Spleen (tissue), 11 donors: Measurements from ENCODE around the gene GPSM3. TPM values are rescaled to one million over a fixed set of nuclear protein-coding genes. Genes with fewer than 3 reads are reported as not detected.
A peak's percentile ranks its signal among the peaks of the same experiment; 100 is the strongest.

Source experiments
- DNase-seq: peaks from one replicate; pipeline ENCODE4 v3.0.0-alpha.2; 2020
- H3K27ac ChIP-seq, 8 donors: fragments of 200-600 bp; sonication (generic) in 7 of 8; 1 replicate in 4 of 8; 2 replicates in 4 of 8; pipeline versions ENCODE4 v1.5.0 to v1.8.0; 2016 to 2021; ENCODE audit warnings: inconsistent platforms in 4 of 8, mild to moderate bottlenecking in 4 of 8, moderate library complexity in 1 of 8
- H3K27me3 ChIP-seq, 7 donors: fragments of 200-600 bp; sonication (generic) in 6 of 7; replicated peaks in 1 of 7; 1 replicate in 4 of 7; 2 replicates in 3 of 7; pipeline versions ENCODE4 v1.5.0 to v1.8.0; 2016 to 2021; ENCODE audit warnings: inconsistent platforms in 3 of 7, mild to moderate bottlenecking in 1 of 7
- H3K36me3 ChIP-seq, 6 donors: fragments of 200-600 bp; sonication (generic) in 5 of 6; 1 replicate in 4 of 6; 2 replicates in 2 of 6; pipeline versions ENCODE4 v1.5.0 to v1.8.0; 2016 to 2021; ENCODE audit warnings: inconsistent platforms in 2 of 6
- H3K4me1 ChIP-seq, 6 donors: fragments of 200-600 bp; sonication (generic) in 5 of 6; 1 replicate in 3 of 6; 2 replicates in 3 of 6; pipeline versions ENCODE4 v1.5.0 to v1.8.0; 2016 to 2021; ENCODE audit warnings: inconsistent platforms in 3 of 6
- H3K4me3 ChIP-seq, 8 donors: fragments of 200-600 bp; sonication (generic) in 7 of 8; 1 replicate in 4 of 8; 2 replicates in 4 of 8; pipeline versions ENCODE4 v1.5.0 to v1.8.0; 2016 to 2021; ENCODE audit warnings: inconsistent platforms in 4 of 8, mild to moderate bottlenecking in 4 of 8, moderate library complexity in 2 of 8
- H3K9me3 ChIP-seq, 8 donors: fragments of 200-600 bp; sonication (generic) in 7 of 8; 1 replicate in 4 of 8; 2 replicates in 4 of 8; pipeline versions ENCODE4 v1.5.0 to v1.8.0; 2016 to 2021; ENCODE audit warnings: inconsistent platforms in 4 of 8
- POLR2A ChIP-seq, 3 donors: fragments of 450-650 bp; IDR thresholded peaks; one replicate each; pipeline ENCODE4 v1.5.1; 2017; ENCODE audit warnings: antibody characterized with exemption in 3 of 3, mild to moderate bottlenecking in 1 of 3
- POLR2AphosphoS5 ChIP-seq, 3 donors: sonication (generic); formaldehyde crosslinking; IDR thresholded peaks; one replicate each; pipeline ENCODE4 v1.5.1; 2017; ENCODE audit warnings: antibody characterized with exemption in 3 of 3
- WGBS, 5 donors: extraction: QIAGEN DNeasy Blood & Tissue Kit in 3 of 5; methylation state at CpG; one replicate each; pipeline versions ENCODE4 v1.1.5 to v1.1.7; 2013 to 2018; 5-methylcytosine and 5-hydroxymethylcytosine counted together
- intact Hi-C: fragments of 100-400 bp; cut with DNase I; formaldehyde crosslinking; loops from one replicate; pipeline ENCODE4 v1.15.0; 2023; ENCODE audit warnings: low total_unique reads
- polyA plus RNA-seq, 3 donors: library from polyadenylated mRNA; stranded (reverse); fragments of 200-250 nt; gene quantifications; one replicate each; pipeline ENCODE4 v1.2.1, GENCODE V29; 2013
- total RNA-seq, 7 donors: library from RNA; depleted of rRNA in 3 of 7; stranded (reverse); fragments of >200 nt in 3 of 7; fragmentation: NEBNext Ultra II Directional in 4 of 7; extraction: Animal tissue kit (Norgen Biotek cat#: 25700) in 4 of 7; gene quantifications; one replicate each; pipeline versions ENCODE4 v1.1.0 to v1.2.1, GENCODE V29; 2016 to 2021
- TF ChIP-seq, protein P1 (sequence below), 11 experiments: fragments of 200-600 bp in 7 of 11; fragments of 450-650 bp in 4 of 11; sonication (generic) in 4 of 11; IDR thresholded peaks in 8 of 11; conservative IDR thresholded peaks in 3 of 11; 1 replicate in 7 of 11; 2 replicates in 4 of 11; pipeline versions ENCODE4 v1.4.0 to v1.8.0; 2016 to 2021; ENCODE audit warnings: antibody characterized with exemption in 11 of 11, inconsistent platforms in 4 of 11, mild to moderate bottlenecking in 1 of 11
- donor health status: healthy with polysubstance abuse.
- donor health status: DM: no; HTN: no; CAD: no; lungs with moderate emphysema.
- donor health status: DM: no; HTN: no; CAD: no.
- donor health status: Bipolar disorder and iron deficiency.
- donor health status: healthy.
- donor health status: DM: no; HTN: no; CAD: no.
- donor health status: DM: yes; HTN: yes; CAD: no.

The GPSM3 gene
- total and polyA plus RNA-seq, 10 donors: 140 to 263 (median 195) TPM

DNA sequence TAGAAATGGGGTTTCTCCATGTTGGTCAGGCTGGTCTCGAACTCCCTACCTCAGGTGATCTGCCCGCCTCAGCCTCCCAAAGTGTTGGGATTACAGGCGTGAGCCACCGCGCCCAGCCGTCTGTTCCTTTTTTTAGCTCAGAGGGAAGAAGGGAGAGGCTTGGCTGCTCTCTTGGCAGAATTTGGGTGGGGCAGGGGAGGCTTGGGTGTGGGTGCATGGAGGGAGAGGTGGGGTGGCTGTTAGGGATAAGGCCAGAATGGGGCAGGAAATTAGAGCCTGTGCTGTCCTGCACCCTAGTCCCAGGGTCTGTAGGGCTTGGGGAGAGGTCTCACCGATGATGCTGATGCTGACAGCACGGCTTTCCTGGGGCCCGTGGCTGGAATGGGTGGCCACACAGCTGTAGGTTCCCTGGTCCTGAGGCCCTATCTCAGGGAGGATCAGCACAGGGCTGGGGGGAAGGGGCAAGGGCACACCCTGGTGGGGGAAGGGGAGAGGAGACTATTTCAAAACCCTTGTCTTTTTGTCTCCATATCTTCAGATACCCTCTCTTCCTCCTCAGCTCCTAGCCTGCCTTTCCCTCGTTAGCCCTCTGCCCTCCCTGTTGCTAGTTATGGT lies 10.4 kb downstream of the GPSM3 start:
- WGBS, 5 donors: 81 to 92% (median 82%) methylated on average over 10 of the region's 10 CpGs
- Histone ChIP-seq H3K27ac (peak overlapping the region in 5 of 8 donors; percentile 46 to 100 (median 99)), H3K27me3 (no peaks in the 10 kb centered on the region), H3K36me3 (peaks cover 0 to 73% (median 48%) of the 10 kb centered on the region in 6 donors), H3K9me3 (no peaks in the 10 kb centered on the region), H3K4me3 (no peak overlapping the region), H3K4me1 (peaks cover 21 to 90% (median 64%) of the 10 kb centered on the region in 6 donors)
- intact Hi-C loops: no loop called here
- no peak for DNase-seq
- TF ChIP-seq, protein P1, sequence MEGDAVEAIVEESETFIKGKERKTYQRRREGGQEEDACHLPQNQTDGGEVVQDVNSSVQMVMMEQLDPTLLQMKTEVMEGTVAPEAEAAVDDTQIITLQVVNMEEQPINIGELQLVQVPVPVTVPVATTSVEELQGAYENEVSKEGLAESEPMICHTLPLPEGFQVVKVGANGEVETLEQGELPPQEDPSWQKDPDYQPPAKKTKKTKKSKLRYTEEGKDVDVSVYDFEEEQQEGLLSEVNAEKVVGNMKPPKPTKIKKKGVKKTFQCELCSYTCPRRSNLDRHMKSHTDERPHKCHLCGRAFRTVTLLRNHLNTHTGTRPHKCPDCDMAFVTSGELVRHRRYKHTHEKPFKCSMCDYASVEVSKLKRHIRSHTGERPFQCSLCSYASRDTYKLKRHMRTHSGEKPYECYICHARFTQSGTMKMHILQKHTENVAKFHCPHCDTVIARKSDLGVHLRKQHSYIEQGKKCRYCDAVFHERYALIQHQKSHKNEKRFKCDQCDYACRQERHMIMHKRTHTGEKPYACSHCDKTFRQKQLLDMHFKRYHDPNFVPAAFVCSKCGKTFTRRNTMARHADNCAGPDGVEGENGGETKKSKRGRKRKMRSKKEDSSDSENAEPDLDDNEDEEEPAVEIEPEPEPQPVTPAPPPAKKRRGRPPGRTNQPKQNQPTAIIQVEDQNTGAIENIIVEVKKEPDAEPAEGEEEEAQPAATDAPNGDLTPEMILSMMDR (IDR thresholded peaks at IDR 0.05 in 8 of 11, conservative IDR thresholded peaks at IDR 0.05 in 3 of 11): no peak
- TF ChIP-seq POLR2A (IDR thresholded peaks at IDR 0.05): no peak
- no peak for TF ChIP-seq POLR2AphosphoS5 (IDR thresholded peaks at IDR 0.05)

DNA sequence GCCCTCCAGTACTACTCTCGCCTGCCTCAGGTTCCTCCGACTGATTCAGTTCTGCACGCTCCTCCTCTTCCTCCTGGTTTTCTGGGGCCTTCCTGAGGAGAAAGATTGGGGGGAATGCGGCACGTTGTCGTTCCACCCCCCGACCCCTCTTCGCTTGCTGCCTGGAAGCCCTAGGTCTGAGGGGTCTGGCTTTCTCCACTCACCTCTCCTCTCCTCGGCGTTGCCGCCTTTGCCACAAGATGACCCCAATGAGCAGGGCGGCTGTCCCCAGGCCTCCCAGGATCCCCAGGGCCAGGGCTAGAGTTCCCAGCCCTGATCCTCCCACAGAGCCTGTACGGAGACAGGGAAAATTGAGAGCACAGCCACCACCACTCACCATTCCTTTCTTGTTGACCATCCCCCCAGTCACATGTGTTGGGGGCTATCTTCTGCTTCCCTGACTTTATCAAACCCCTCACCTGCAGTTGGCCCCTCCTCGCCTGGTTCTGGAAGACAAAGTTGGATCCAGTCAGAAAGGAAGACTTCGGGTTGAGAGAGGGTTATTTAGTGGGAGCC lies 11.2 kb downstream of the GPSM3 start:
- 80 to 95% (median 90%) methylated on average over 15 of the region's 15 CpGs for WGBS, 5 donors
- DNase-seq: no peak
- Histone ChIP-seq H3K27ac (peak overlapping the region in 2 of 8 donors; percentile 99 to 100), H3K27me3 (no peaks in the 10 kb centered on the region), H3K4me3 (no peak overlapping the region), H3K36me3 (peaks cover 0 to 65% (median 41%) of the 10 kb centered on the region in 6 donors), H3K9me3 (no peaks in the 10 kb centered on the region), H3K4me1 (peaks cover 22 to 90% (median 64%) of the 10 kb centered on the region in 6 donors)
- TF ChIP-seq, protein P1 (IDR thresholded peaks at IDR 0.05 in 8 of 11, conservative IDR thresholded peaks at IDR 0.05 in 3 of 11): no peak
- peak in 2 of 3 donors; percentile 29 to 63 for TF ChIP-seq POLR2AphosphoS5 (IDR thresholded peaks at IDR 0.05)
- intact Hi-C loops: no loop called here

DNA sequence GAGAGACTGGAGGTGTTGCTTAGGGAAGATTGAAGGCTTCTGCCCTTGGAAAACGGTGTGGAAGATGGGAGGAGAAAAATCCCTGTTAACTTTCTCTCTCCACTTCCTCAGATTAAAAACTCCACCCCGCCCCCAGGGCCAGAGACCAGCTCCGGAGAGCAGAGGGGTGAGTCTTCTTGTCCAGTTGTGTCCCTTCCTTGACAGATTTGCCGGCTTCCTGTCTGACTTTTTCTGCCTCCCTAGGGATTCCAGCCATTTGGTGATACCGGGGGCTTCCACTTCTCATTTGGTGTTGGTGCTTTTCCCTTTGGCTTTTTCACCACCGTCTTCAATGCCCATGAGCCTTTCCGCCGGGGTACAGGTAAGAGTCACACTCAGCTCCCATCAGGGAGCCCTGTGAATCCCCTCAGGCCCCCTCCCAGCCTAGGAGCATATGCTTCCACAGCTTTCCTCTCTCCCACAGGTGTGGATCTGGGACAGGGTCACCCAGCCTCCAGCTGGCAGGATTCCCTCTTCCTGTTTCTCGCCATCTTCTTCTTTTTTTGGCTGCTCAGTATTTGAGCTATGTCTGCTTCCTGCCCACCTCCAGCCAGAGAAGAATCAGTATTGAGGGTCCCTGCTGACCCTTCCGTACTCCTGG lies 12.6 kb downstream of the GPSM3 start:
- TF ChIP-seq POLR2A (IDR thresholded peaks at IDR 0.05): no peak
- TF ChIP-seq, protein P1 (IDR thresholded peaks at IDR 0.05 in 8 of 11, conservative IDR thresholded peaks at IDR 0.05 in 3 of 11): no peak
- TF ChIP-seq POLR2AphosphoS5 (IDR thresholded peaks at IDR 0.05): no peak
- WGBS, 5 donors: 61 to 80% (median 78%) methylated on average over 10 of the region's 10 CpGs
- no peaks in the 10 kb centered on the region for H3K27me3 ChIP-seq
- H3K36me3 ChIP-seq: peaks cover 0 to 55% (median 38%) of the 10 kb centered on the region in 6 donors
- H3K9me3 ChIP-seq: no peaks in the 10 kb centered on the region
- H3K4me3 ChIP-seq: peak overlapping the region in 2 of 8 donors; percentile 62 to 87
- intact Hi-C loops: no loop called here
- peak overlapping the region in 6 of 8 donors; percentile 15 to 98 (median 95) for H3K27ac ChIP-seq
- DNase-seq: no peak
- peaks cover 29 to 90% (median 67%) of the 10 kb centered on the region in 6 donors for H3K4me1 ChIP-seq
